GM12878 (cell line): Measurements from ENCODE around the gene MCHR1.

Source experiments
- ATF3 ChIP-seq: IDR thresholded peaks from 2 replicates; pipeline ENCODE4 v1.6.1; 2011; ENCODE audit warnings: low read depth, mild to moderate bottlenecking, low read length, moderate library complexity, borderline replicate concordance; ENCODE audit errors: extremely low read depth
- ATF7 ChIP-seq: fragments of 450-650 bp; IDR thresholded peaks from 2 replicates; pipeline ENCODE4 v1.6.1; 2016; ENCODE audit warnings: low read depth, mild to moderate bottlenecking
- CBFB ChIP-seq: IDR thresholded peaks from 2 replicates; pipeline ENCODE4 v1.6.1; 2016; ENCODE audit warnings: antibody characterized with exemption, low read depth
- EGR1 ChIP-seq, 2 experiments: IDR thresholded peaks; 1 replicate in 1 of 2; 2 replicates in 1 of 2; pipeline ENCODE4 v1.6.1; 2011 to 2012; ENCODE audit warnings: low read depth in 2 of 2, low read length in 2 of 2, borderline replicate concordance in 1 of 2, mild to moderate bottlenecking in 1 of 2, moderate library complexity in 1 of 2
- ETV6 ChIP-seq, 2 experiments: fragments of 450-650 bp in 1 of 2; IDR thresholded peaks in 1 of 2; conservative IDR thresholded peaks in 1 of 2; 2 replicates each; pipeline ENCODE4 v1.6.1; 2014; ENCODE audit warnings: antibody characterized with exemption in 1 of 2, borderline replicate concordance in 1 of 2, low read depth in 1 of 2, mild to moderate bottlenecking in 1 of 2, moderate library complexity in 1 of 2
- GABPA ChIP-seq: IDR thresholded peaks from 2 replicates; pipeline ENCODE4 v1.6.1; 2014; ENCODE audit warnings: antibody characterized with exemption, low read depth, mild to moderate bottlenecking, inconsistent platforms
- JUND ChIP-seq: IDR thresholded peaks from 2 replicates; pipeline ENCODE4 v1.6.1; 2012; ENCODE audit warnings: low read depth, mild to moderate bottlenecking, low read length, improper control_type of control experiment, moderate library complexity
- POLR2A ChIP-seq: IDR thresholded peaks from 2 replicates; pipeline ENCODE4 v1.6.1; 2011; ENCODE audit warnings: low read depth, mild to moderate bottlenecking, low read length
- POLR2AphosphoS5 ChIP-seq: IDR thresholded peaks from 2 replicates; pipeline ENCODE4 v1.6.1; 2011; ENCODE audit warnings: mild to moderate bottlenecking, low read length, inconsistent platforms
- RAD21 ChIP-seq: IDR thresholded peaks from 2 replicates; pipeline ENCODE4 v1.6.1; 2011; ENCODE audit warnings: mild to moderate bottlenecking, low read depth, low read length, moderate library complexity; ENCODE audit not compliant: insufficient read depth
- RCOR1 ChIP-seq: conservative IDR thresholded peaks from 2 replicates; pipeline ENCODE4 v1.6.1; 2012; ENCODE audit warnings: low read depth, low read length, improper control_type of control experiment
- SIN3A ChIP-seq: IDR thresholded peaks from 2 replicates; pipeline ENCODE4 v1.6.1; 2012; ENCODE audit warnings: low read depth, low read length, improper control_type of control experiment
- ZBTB11 ChIP-seq: fragments of 450-650 bp; formaldehyde crosslinking; IDR thresholded peaks from 2 replicates; pipeline ENCODE4 v1.5.0; 2022; ENCODE audit warnings: mild to moderate bottlenecking, missing genetic modification characterization
- TF ChIP-seq, protein P1 (sequence below), 3 experiments: IDR thresholded peaks in 2 of 3; conservative IDR thresholded peaks in 1 of 3; 2 replicates each; pipeline ENCODE4 v1.5.1; 2011; ENCODE audit warnings: low read depth in 3 of 3, low read length in 3 of 3, mild to moderate bottlenecking in 3 of 3, control low read depth in 2 of 3, moderate library complexity in 2 of 3, inconsistent platforms in 1 of 3, mixed read lengths in 1 of 3; ENCODE audit not compliant: control insufficient read depth in 2 of 3, insufficient read depth in 1 of 3; ENCODE audit errors: extremely low read depth in 1 of 3

DNA sequence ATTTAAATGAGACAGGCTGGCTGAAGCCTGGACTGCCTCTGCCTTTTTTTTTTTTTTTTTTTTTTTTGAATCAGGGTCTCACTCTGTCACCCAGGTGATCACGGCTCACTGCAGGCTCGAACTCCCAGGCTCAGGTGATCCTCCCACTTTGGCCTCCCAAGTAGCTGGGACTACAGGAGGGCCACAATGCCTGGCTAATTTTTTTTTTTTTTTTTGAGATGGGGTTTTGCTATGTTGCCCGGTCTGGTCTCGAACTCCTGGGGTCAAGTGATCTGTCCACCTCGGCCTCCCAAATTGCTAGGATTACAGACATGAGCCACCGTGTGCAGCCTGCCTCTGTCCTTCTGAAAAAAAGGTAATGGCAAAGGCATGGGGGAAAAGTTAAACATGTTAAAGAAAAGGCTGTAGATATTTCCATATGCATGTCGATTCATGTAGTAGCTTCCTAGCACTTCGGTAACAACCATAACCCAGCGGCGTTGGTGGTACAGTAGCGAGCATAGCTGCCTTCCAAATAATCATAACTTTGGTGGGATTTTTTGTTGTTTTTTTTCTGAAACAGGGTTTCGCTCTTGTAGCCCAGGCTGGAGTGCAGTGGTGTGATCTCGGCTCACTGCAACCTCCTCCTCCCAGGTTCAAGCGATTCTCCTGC lies 48.8 kb downstream of the MCHR1 start:
- TF ChIP-seq RCOR1 = no peak
- no peak for TF ChIP-seq ATF3
- TF ChIP-seq, protein P1, sequence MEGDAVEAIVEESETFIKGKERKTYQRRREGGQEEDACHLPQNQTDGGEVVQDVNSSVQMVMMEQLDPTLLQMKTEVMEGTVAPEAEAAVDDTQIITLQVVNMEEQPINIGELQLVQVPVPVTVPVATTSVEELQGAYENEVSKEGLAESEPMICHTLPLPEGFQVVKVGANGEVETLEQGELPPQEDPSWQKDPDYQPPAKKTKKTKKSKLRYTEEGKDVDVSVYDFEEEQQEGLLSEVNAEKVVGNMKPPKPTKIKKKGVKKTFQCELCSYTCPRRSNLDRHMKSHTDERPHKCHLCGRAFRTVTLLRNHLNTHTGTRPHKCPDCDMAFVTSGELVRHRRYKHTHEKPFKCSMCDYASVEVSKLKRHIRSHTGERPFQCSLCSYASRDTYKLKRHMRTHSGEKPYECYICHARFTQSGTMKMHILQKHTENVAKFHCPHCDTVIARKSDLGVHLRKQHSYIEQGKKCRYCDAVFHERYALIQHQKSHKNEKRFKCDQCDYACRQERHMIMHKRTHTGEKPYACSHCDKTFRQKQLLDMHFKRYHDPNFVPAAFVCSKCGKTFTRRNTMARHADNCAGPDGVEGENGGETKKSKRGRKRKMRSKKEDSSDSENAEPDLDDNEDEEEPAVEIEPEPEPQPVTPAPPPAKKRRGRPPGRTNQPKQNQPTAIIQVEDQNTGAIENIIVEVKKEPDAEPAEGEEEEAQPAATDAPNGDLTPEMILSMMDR (IDR thresholded peaks at IDR 0.05 in 2 of 3, conservative IDR thresholded peaks at IDR 0.05 in 1 of 3; ENCODE audit: control insufficient read depth in 2 of 3, extremely low read depth in 1 of 3, insufficient read depth in 1 of 3, low read depth in 3 of 3, low read length in 3 of 3) = no peak
- TF ChIP-seq ATF7 = no peak
- no peak for TF ChIP-seq SIN3A
- no peak for TF ChIP-seq RAD21
- TF ChIP-seq EGR1 (IDR thresholded peaks at IDR 0.05; ENCODE audit: borderline replicate concordance in 1 of 2, low read depth in 2 of 2, low read length in 2 of 2) = no peak
- TF ChIP-seq GABPA = no peak
- no peak for TF ChIP-seq POLR2A
- TF ChIP-seq CBFB = no peak
- TF ChIP-seq ETV6 (conservative IDR thresholded peaks at IDR 0.05 in 1 of 2, IDR thresholded peaks at IDR 0.05 in 1 of 2; ENCODE audit: borderline replicate concordance in 1 of 2, low read depth in 1 of 2) = no peak
- no peak for TF ChIP-seq POLR2AphosphoS5
- TF ChIP-seq ZBTB11 (CRISPR knock-in tag) = no peak
- no peak for TF ChIP-seq JUND
